Measurements from ENCODE around the gene RPP14.
A peak's percentile ranks its signal among the peaks of the same experiment; 100 is the strongest.

RPP14 gene

GRCh38 chr3:58346368-58346767 is 40.3 kb downstream of the RPP14 start:
- no peaks in the 10 kb centered on the region for H3K36me3 ChIP-seq (ENCODE audit: control insufficient read depth in 1 of 2, insufficient read depth in 2 of 2, low read length in 2 of 2)
- no peak overlapping the region for H3K4me3 ChIP-seq (ENCODE audit: low read depth, low read length)
- no peak overlapping the region for H3K4ac ChIP-seq (ENCODE audit: low read depth, low read length)
- no peak for DNase-seq
- H3K27me3 ChIP-seq (ENCODE audit: insufficient read depth, low read length) = no peaks in the 10 kb centered on the region
- no peak overlapping the region for H3K9ac ChIP-seq (ENCODE audit: low read length)
- H4K91ac ChIP-seq (ENCODE audit: low read depth, low read length) = no peak overlapping the region
- no peak overlapping the region for H3K14ac ChIP-seq (ENCODE audit: low read length)
- H2BK12ac ChIP-seq (ENCODE audit: low read length) = no peak overlapping the region
- no peaks in the 10 kb centered on the region for H3K79me1 ChIP-seq (ENCODE audit: low read length)
- H2BK5ac ChIP-seq (ENCODE audit: low read depth, low read length, poor library complexity) = no peak overlapping the region
- H3K9me3 ChIP-seq (ENCODE audit: insufficient read depth, low read depth, low read length) = no peaks in the 10 kb centered on the region
- no peak overlapping the region for H2AFZ ChIP-seq (ENCODE audit: insufficient read depth, low read length, poor library complexity)
- WGBS (ENCODE audit: extremely low coverage, insufficient coverage, insufficient read length) = no CpG with 5 or more reads among the region's 2 CpGs
- H3K23ac ChIP-seq (ENCODE audit: low read length) = no peak overlapping the region
- no peak overlapping the region for H3K4me2 ChIP-seq (ENCODE audit: low read length)
- H3K4me1 ChIP-seq (ENCODE audit: control insufficient read depth in 1 of 2, insufficient read depth in 2 of 2, low read length in 2 of 2) = peaks cover 5% of the 10 kb centered on the region in 2 experiments
- no peak overlapping the region for H2AK5ac ChIP-seq (ENCODE audit: low read length)
- H4K8ac ChIP-seq (ENCODE audit: low read depth, low read length) = no peak overlapping the region
- H3K79me2 ChIP-seq (ENCODE audit: control insufficient read depth, insufficient read depth, low read length, poor library complexity) = no peaks in the 10 kb centered on the region
- H2BK120ac ChIP-seq (ENCODE audit: insufficient read depth, low read length, poor library complexity) = no peak overlapping the region
- H4K12ac ChIP-seq (ENCODE audit: low read depth, low read length) = no peak overlapping the region
- no peak overlapping the region for H3K18ac ChIP-seq (ENCODE audit: low read length)
- no peak overlapping the region for H3K27ac ChIP-seq (ENCODE audit: low read depth, low read length)

GRCh38 chr3:58347984-58348383 is 41.9 kb downstream of the RPP14 start:
- H3K14ac ChIP-seq (ENCODE audit: low read length) = no peak overlapping the region
- H2BK5ac ChIP-seq (ENCODE audit: low read depth, low read length, poor library complexity) = no peak overlapping the region
- no peak overlapping the region for H3K23ac ChIP-seq (ENCODE audit: low read length)
- no peaks in the 10 kb centered on the region for H3K79me1 ChIP-seq (ENCODE audit: low read length)
- peaks cover 5% of the 10 kb centered on the region in 2 experiments for H3K4me1 ChIP-seq (ENCODE audit: control insufficient read depth in 1 of 2, insufficient read depth in 2 of 2, low read length in 2 of 2)
- H3K4me2 ChIP-seq (ENCODE audit: low read length) = no peak overlapping the region
- H3K9me3 ChIP-seq (ENCODE audit: insufficient read depth, low read depth, low read length) = no peaks in the 10 kb centered on the region
- no peak overlapping the region for H4K12ac ChIP-seq (ENCODE audit: low read depth, low read length)
- no peak overlapping the region for H4K8ac ChIP-seq (ENCODE audit: low read depth, low read length)
- DNase-seq = no peak
- H3K4ac ChIP-seq (ENCODE audit: low read depth, low read length) = no peak overlapping the region
- no peak overlapping the region for H2AK5ac ChIP-seq (ENCODE audit: low read length)
- H3K79me2 ChIP-seq (ENCODE audit: control insufficient read depth, insufficient read depth, low read length, poor library complexity) = no peaks in the 10 kb centered on the region
- no peaks in the 10 kb centered on the region for H3K36me3 ChIP-seq (ENCODE audit: control insufficient read depth in 1 of 2, insufficient read depth in 2 of 2, low read length in 2 of 2)
- no peak overlapping the region for H3K9ac ChIP-seq (ENCODE audit: low read length)
- H3K27ac ChIP-seq (ENCODE audit: low read depth, low read length) = no peak overlapping the region
- no peak overlapping the region for H2AFZ ChIP-seq (ENCODE audit: insufficient read depth, low read length, poor library complexity)
- H3K18ac ChIP-seq (ENCODE audit: low read length) = no peak overlapping the region
- H2BK120ac ChIP-seq (ENCODE audit: insufficient read depth, low read length, poor library complexity) = no peak overlapping the region
- no peak overlapping the region for H4K91ac ChIP-seq (ENCODE audit: low read depth, low read length)
- H3K27me3 ChIP-seq (ENCODE audit: insufficient read depth, low read length) = no peaks in the 10 kb centered on the region
- no CpG with 5 or more reads among the region's 7 CpGs for WGBS (ENCODE audit: extremely low coverage, insufficient coverage, insufficient read length)
- H3K4me3 ChIP-seq (ENCODE audit: low read depth, low read length) = no peak overlapping the region
- no peak overlapping the region for H2BK12ac ChIP-seq (ENCODE audit: low read length)

- Histone ChIP-seq H3K18ac (ENCODE audit: low read length) (no peak overlapping the region), H3K9ac (ENCODE audit: low read length) (no peak overlapping the region), H3K4me1 (ENCODE audit: control insufficient read depth in 1 of 2, insufficient read depth in 2 of 2, low read length in 2 of 2) (peaks cover 5% of the 10 kb centered on the region in 2 experiments), H3K4me3 (ENCODE audit: low read depth, low read length) (no peak overlapping the region), H3K79me1 (ENCODE audit: low read length) (no peaks in the 10 kb centered on the region), H3K4me2 (ENCODE audit: low read length) (no peak overlapping the region), H2AK5ac (ENCODE audit: low read length) (no peak overlapping the region), H4K91ac (ENCODE audit: low read depth, low read length) (no peak overlapping the region), H3K23ac (ENCODE audit: low read length) (no peak overlapping the region), H3K27me3 (ENCODE audit: insufficient read depth, low read length) (no peaks in the 10 kb centered on the region), H4K12ac (ENCODE audit: low read depth, low read length) (no peak overlapping the region), H3K79me2 (ENCODE audit: control insufficient read depth, insufficient read depth, low read length, poor library complexity) (no peaks in the 10 kb centered on the region), H2BK5ac (ENCODE audit: low read depth, low read length, poor library complexity) (no peak overlapping the region), H3K27ac (ENCODE audit: low read depth, low read length) (no peak overlapping the region), H3K4ac (ENCODE audit: low read depth, low read length) (no peak overlapping the region), H3K36me3 (ENCODE audit: control insufficient read depth in 1 of 2, insufficient read depth in 2 of 2, low read length in 2 of 2) (no peaks in the 10 kb centered on the region), H3K14ac (ENCODE audit: low read length) (no peak overlapping the region), H2BK12ac (ENCODE audit: low read length) (no peak overlapping the region), H2BK120ac (ENCODE audit: insufficient read depth, low read length, poor library complexity) (no peak overlapping the region), H4K8ac (ENCODE audit: low read depth, low read length) (no peak overlapping the region), H3K9me3 (ENCODE audit: insufficient read depth, low read depth, low read length) (no peaks in the 10 kb centered on the region), H2AFZ (ENCODE audit: insufficient read depth, low read length, poor library complexity) (no peak overlapping the region)
- WGBS (ENCODE audit: extremely low coverage, insufficient coverage, insufficient read length) = no CpG with 5 or more reads among the region's 7 CpGs
- DNase-seq = peak in 1 of 2 donors; percentile 33
These were observed 44.0 kb downstream of the RPP14 start for GRCh38 chr3:58349792-58350626.

- WGBS (ENCODE audit: extremely low coverage, insufficient coverage, insufficient read length) = no CpG with 5 or more reads among the region's 2 CpGs
- no peak overlapping the region for H2BK12ac ChIP-seq (ENCODE audit: low read length)
These were observed 44.6 kb downstream of the RPP14 start for GRCh38 chr3:58350627-58351013.

More at GRCh38 chr3:58350627-58351013, 44.6 kb downstream of the RPP14 start:
- H3K27me3 ChIP-seq (ENCODE audit: insufficient read depth, low read length) = no peaks in the 10 kb centered on the region
- no peak overlapping the region for H2AK5ac ChIP-seq (ENCODE audit: low read length)
- no peaks in the 10 kb centered on the region for H3K79me2 ChIP-seq (ENCODE audit: control insufficient read depth, insufficient read depth, low read length, poor library complexity)
- no peak overlapping the region for H3K4me2 ChIP-seq (ENCODE audit: low read length)
- H3K79me1 ChIP-seq (ENCODE audit: low read length) = no peaks in the 10 kb centered on the region
- H4K8ac ChIP-seq (ENCODE audit: low read depth, low read length) = no peak overlapping the region
- DNase-seq = no peak
- H3K36me3 ChIP-seq (ENCODE audit: control insufficient read depth in 1 of 2, insufficient read depth in 2 of 2, low read length in 2 of 2) = no peaks in the 10 kb centered on the region
- H2BK120ac ChIP-seq (ENCODE audit: insufficient read depth, low read length, poor library complexity) = no peak overlapping the region
- H3K18ac ChIP-seq (ENCODE audit: low read length) = no peak overlapping the region
- H3K9me3 ChIP-seq (ENCODE audit: insufficient read depth, low read depth, low read length) = no peaks in the 10 kb centered on the region
- H4K91ac ChIP-seq (ENCODE audit: low read depth, low read length) = no peak overlapping the region
- H3K14ac ChIP-seq (ENCODE audit: low read length) = no peak overlapping the region
- H3K4me1 ChIP-seq (ENCODE audit: control insufficient read depth in 1 of 2, insufficient read depth in 2 of 2, low read length in 2 of 2) = peaks cover 5% of the 10 kb centered on the region in 2 experiments
- H3K4me3 ChIP-seq (ENCODE audit: low read depth, low read length) = no peak overlapping the region
- H4K12ac ChIP-seq (ENCODE audit: low read depth, low read length) = no peak overlapping the region
- H3K27ac ChIP-seq (ENCODE audit: low read depth, low read length) = no peak overlapping the region
- H3K9ac ChIP-seq (ENCODE audit: low read length) = no peak overlapping the region
- H2AFZ ChIP-seq (ENCODE audit: insufficient read depth, low read length, poor library complexity) = no peak overlapping the region
- no peak overlapping the region for H2BK5ac ChIP-seq (ENCODE audit: low read depth, low read length, poor library complexity)
- H3K23ac ChIP-seq (ENCODE audit: low read length) = no peak overlapping the region
- H3K4ac ChIP-seq (ENCODE audit: low read depth, low read length) = no peak overlapping the region
